GM23248 (cell line): ENCODE results near the gene HBZ.

Source experiments
- EZH2 ChIP-seq: fragments of 200-600 bp; sonication (generic); IDR thresholded peaks from 2 replicates; pipeline ENCODE4 v1.6.1; 2018; ENCODE audit warnings: antibody characterized with exemption, mild to moderate bottlenecking; ENCODE audit not compliant: insufficient read depth, poor library complexity, severe bottlenecking
- EZH2phosphoT487 ChIP-seq: fragments of 200-600 bp; sonication (generic); IDR thresholded peaks from 2 replicates; pipeline ENCODE4 v1.6.1; 2018; ENCODE audit warnings: antibody characterized with exemption, moderate library complexity, mild to moderate bottlenecking, low read depth; ENCODE audit not compliant: insufficient read depth

- TF ChIP-seq EZH2 (no peak), EZH2phosphoT487 (no peak)
Measured at GRCh38 chr16:133716-134115, 18.7 kb upstream of the HBZ start.
